ENCODE data around the gene FAM13B. TPM values are rescaled to one million over a fixed set of nuclear protein-coding genes. Genes with fewer than 3 reads are reported as not detected.

Gene FAM13B
- total and polyA plus RNA-seq, 7 donors = 4.2 to 9.4 (median 7.8) TPM

DNA sequence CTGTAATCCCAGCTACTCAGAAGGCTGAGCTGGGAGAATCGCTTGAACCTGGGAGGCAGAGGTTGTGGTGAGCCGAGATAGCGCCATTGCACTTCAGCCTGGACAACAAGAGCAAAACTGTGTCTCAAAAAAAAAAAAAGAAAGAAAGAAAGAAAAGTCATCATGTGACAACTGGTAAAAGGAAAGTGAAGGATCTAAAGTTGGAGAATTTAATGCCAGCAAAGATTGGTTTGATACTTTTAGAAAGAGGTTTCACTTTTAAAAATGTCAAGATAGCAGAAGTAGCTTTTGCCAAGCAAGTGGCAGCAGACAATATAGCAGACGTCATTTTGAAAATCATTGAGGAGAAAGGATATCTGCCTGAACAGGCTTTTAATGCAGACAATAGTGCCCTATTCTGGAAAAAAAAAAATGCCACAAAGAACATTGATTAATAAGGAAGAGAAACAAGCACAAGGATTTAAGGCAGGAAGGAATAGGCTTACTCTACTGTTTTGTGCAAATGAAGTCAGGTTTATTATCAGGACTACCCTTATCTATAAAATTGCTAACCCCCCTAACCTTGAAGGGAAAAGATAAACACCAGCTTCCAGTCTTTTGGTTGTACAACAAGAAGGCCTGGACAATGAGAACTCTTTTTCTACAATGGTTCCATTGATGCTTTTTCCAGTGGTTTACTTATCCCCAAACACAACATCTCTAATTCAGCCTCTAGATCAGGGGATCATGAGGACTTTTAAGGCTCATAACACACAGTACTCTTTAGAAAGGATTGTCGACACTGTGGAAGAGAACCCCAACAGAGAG lies 131.7 kb downstream of the FAM13B start:
- TF ChIP-seq, protein P1, sequence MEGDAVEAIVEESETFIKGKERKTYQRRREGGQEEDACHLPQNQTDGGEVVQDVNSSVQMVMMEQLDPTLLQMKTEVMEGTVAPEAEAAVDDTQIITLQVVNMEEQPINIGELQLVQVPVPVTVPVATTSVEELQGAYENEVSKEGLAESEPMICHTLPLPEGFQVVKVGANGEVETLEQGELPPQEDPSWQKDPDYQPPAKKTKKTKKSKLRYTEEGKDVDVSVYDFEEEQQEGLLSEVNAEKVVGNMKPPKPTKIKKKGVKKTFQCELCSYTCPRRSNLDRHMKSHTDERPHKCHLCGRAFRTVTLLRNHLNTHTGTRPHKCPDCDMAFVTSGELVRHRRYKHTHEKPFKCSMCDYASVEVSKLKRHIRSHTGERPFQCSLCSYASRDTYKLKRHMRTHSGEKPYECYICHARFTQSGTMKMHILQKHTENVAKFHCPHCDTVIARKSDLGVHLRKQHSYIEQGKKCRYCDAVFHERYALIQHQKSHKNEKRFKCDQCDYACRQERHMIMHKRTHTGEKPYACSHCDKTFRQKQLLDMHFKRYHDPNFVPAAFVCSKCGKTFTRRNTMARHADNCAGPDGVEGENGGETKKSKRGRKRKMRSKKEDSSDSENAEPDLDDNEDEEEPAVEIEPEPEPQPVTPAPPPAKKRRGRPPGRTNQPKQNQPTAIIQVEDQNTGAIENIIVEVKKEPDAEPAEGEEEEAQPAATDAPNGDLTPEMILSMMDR (IDR thresholded peaks at IDR 0.05) = no peak
- H3K4me3 ChIP-seq = no peak overlapping the region
- H3K4me1 ChIP-seq = no peaks in the 10 kb centered on the region
- intact Hi-C loops (cut with DNase I) = no loop called here
- H3K9me3 ChIP-seq = no peaks in the 10 kb centered on the region
- no peak overlapping the region for H3K27ac ChIP-seq
- 77 to 80% (median 79%) methylated on average over 5 of the region's 5 CpGs for WGBS, 3 donors
- H3K27me3 ChIP-seq (ENCODE audit: insufficient read depth in 3 of 3, low read length in 2 of 3) = no peaks in the 10 kb centered on the region
- ATAC-seq (no peak), DNase-seq (no peak)
- no peaks in the 10 kb centered on the region for H3K36me3 ChIP-seq (ENCODE audit: insufficient read depth in 1 of 2, low read depth in 1 of 2)

GRCh38 chr5:137899493-137899892 lies 133.4 kb downstream of the FAM13B start:
- Histone ChIP-seq H3K4me3 (no peak overlapping the region), H3K27me3 (ENCODE audit: insufficient read depth in 3 of 3, low read length in 2 of 3) (no peaks in the 10 kb centered on the region), H3K4me1 (no peaks in the 10 kb centered on the region), H3K9me3 (no peaks in the 10 kb centered on the region), H3K27ac (no peak overlapping the region), H3K36me3 (ENCODE audit: insufficient read depth in 1 of 2, low read depth in 1 of 2) (no peaks in the 10 kb centered on the region)
- TF ChIP-seq, protein P1 (IDR thresholded peaks at IDR 0.05) = no peak
- DNase-seq (no peak), ATAC-seq (no peak)
- intact Hi-C loops (cut with DNase I) = loop anchor here in 1 of 2 donors (10.0 kb wide), 2 partner anchors 55 to 115 kb away; no protein-coding TSS in a partner anchor
- 78 to 81% (median 78%) methylated on average over 3 of the region's 3 CpGs for WGBS, 3 donors

DNA sequence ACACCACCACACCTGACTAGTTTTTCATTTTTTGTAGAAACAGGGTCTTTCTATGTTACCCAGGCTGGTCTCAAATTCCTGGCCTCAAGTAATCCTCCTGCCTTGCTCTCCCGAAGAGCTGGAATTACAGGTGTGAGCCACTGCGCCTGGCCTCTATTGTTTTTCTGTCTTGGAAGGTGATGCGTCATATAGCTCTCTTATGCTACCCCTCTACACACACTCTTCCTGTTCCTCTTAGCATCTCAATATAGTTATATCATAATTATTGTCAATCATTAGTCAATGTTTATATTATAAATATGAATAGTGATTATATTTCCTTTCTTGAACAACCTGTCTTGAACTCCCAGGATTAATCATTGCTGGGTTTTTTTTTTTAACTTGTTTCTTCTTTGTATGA lies 136.3 kb downstream of the FAM13B start:
- TF ChIP-seq, protein P1 (IDR thresholded peaks at IDR 0.05) = no peak
- intact Hi-C loops (cut with DNase I) = loop anchor here in 1 of 2 donors (10.0 kb wide), 2 partner anchors 58 to 112 kb away; no protein-coding TSS in a partner anchor
- H3K36me3 ChIP-seq (ENCODE audit: insufficient read depth in 1 of 2, low read depth in 1 of 2) = no peaks in the 10 kb centered on the region
- DNase-seq (no peak), ATAC-seq (no peak)
- H3K27me3 ChIP-seq (ENCODE audit: insufficient read depth in 3 of 3, low read length in 2 of 3) = no peaks in the 10 kb centered on the region
- peaks cover 11% of the 10 kb centered on the region for H3K4me1 ChIP-seq
- WGBS, 3 donors = 82 to 90% (median 85%) methylated on average over 3 of the region's 3 CpGs
- no peak overlapping the region for H3K27ac ChIP-seq
- H3K4me3 ChIP-seq = no peak overlapping the region
- no peaks in the 10 kb centered on the region for H3K9me3 ChIP-seq

GRCh38 chr5:137894586-137894985 lies 138.3 kb downstream of the FAM13B start:
- TF ChIP-seq, protein P1 (IDR thresholded peaks at IDR 0.05) = no peak
- H3K36me3 ChIP-seq (ENCODE audit: insufficient read depth in 1 of 2, low read depth in 1 of 2) = no peaks in the 10 kb centered on the region
- H3K27ac ChIP-seq = no peak overlapping the region
- DNase-seq = no peak
- H3K4me3 ChIP-seq = no peak overlapping the region
- no peaks in the 10 kb centered on the region for H3K27me3 ChIP-seq (ENCODE audit: insufficient read depth in 3 of 3, low read length in 2 of 3)
- intact Hi-C loops (cut with DNase I) = loop anchor here in 1 of 2 donors (10.0 kb wide), 2 partner anchors 60 to 110 kb away; no protein-coding TSS in a partner anchor
- H3K9me3 ChIP-seq = no peaks in the 10 kb centered on the region
- H3K4me1 ChIP-seq = peaks cover 11% of the 10 kb centered on the region
- ATAC-seq = no peak

Data from psoas muscle (tissue), 8 donors.